ENCODE measurements around the gene RGS9. TPM values are rescaled to one million over a fixed set of nuclear protein-coding genes. Genes with fewer than 3 reads are reported as not detected.

The RGS9 gene
- 8.1 TPM for polyA plus RNA-seq (2013, experiment 1 of 2)
- 7.6 TPM for polyA plus RNA-seq (2013, experiment 2 of 2)

DNA sequence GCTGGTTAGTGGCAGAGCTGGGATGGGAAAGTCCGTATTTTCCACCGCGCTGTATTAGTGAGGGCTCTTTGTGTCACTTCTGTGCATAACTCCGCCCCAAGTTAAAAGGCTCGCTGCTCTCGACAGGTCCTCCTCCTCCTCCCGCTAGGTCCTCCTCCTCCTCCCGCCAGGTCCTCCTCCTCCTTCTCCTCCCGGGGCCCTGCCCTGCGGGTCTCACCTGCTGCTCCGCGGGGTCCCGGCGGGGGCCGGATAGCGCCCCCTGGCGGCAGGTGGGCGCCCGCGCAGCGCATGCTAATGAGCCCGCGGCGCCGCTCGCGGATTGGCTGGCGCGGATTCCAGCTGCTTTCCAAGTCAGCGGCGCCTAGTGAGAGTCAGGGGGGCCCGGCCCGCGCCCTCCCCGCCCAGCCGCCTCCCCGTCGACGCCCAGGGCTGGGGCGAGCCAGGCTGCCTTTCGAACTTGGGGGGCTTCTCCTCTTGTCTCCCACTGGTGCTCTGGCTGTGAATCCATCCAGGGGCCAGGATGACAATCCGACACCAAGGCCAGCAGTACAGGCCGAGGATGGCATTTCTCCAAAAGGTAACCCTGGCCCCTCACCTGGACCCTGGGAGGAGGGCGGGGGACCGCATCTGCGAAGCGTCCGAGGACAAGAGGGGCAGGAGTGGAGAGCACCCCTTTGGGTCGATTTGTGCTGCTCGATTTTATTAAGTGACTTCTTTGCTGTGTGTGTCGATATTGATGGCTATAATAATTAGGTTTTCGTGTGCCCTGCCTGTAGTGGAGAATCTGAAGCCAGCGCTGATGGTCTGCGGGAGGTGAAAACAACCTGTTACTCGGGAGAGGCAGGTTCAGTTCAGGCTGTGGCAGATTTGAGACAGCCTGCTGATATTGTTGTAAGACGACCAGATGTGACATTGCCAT is at the start of gene RGS9:
Gene RGS9, plus strand, starts transcription at position 350 of the 919 bp plus-strand sequence. Its CDS starts 171 bp downstream, at position 521.
- Histone ChIP-seq H4K8ac (ENCODE audit: low read depth, low read length) (no peak within 1 kb of the TSS), H3K9ac (ENCODE audit: low read depth, low read length, poor library complexity) (peak within 1 kb of the TSS; percentile 30), H2BK120ac (ENCODE audit: low read depth, low read length) (no peak within 1 kb of the TSS), H3K9me3 (replicated peaks in 1 of 2; ENCODE audit: control insufficient read depth in 2 of 2, insufficient read depth in 1 of 2, low read depth in 1 of 2, low read length in 2 of 2) (no peaks in the 10 kb centered on the region), H3K14ac (ENCODE audit: low read length) (no peak within 1 kb of the TSS), H3K27ac (replicated peaks; ENCODE audit: low read length) (no peak within 1 kb of the TSS), H3K4me3 (ENCODE audit: low read length in 2 of 2) (peak within 1 kb of the TSS; percentile 33 to 76), H3K79me1 (ENCODE audit: low read depth, low read length) (no peaks in the 10 kb centered on the region), H4K91ac (ENCODE audit: low read depth, low read length, poor library complexity) (no peak within 1 kb of the TSS), H3K23ac (ENCODE audit: low read depth, low read length, poor library complexity) (peak within 1 kb of the TSS; percentile 27), H3K4ac (ENCODE audit: low read length) (no peak within 1 kb of the TSS), H2BK5ac (ENCODE audit: low read length) (no peak within 1 kb of the TSS), H3K4me1 (ENCODE audit: control insufficient read depth in 2 of 2, insufficient read depth in 1 of 2, low read depth in 1 of 2, low read length in 2 of 2) (peaks cover 10 to 13% of the 10 kb centered on the region in 2 donors), H3K18ac (ENCODE audit: low read length) (peak within 1 kb of the TSS; percentile 67), H2AFZ (ENCODE audit: low read length) (peak within 1 kb of the TSS; percentile 88), H3K36me3 (replicated peaks in 1 of 2; ENCODE audit: control insufficient read depth in 2 of 2, insufficient read depth in 2 of 2, low read length in 2 of 2) (no peaks in the 10 kb centered on the region), H2BK15ac (ENCODE audit: low read length) (peak within 1 kb of the TSS; percentile 46), H2AK5ac (ENCODE audit: low read depth, low read length) (no peak within 1 kb of the TSS), H2BK12ac (ENCODE audit: low read length) (no peak within 1 kb of the TSS), H3K4me2 (ENCODE audit: insufficient read depth, low read length, poor library complexity, severe bottlenecking) (peak within 1 kb of the TSS; percentile 93), H3K27me3 (ENCODE audit: control insufficient read depth in 3 of 3, insufficient read depth in 3 of 3, low read depth in 1 of 3, low read length in 3 of 3) (peaks cover 0 to 25% (median 6%) of the 10 kb centered on the region in 3 experiments)
- DNase-seq (ENCODE audit: low spot score): peak; percentile 82
- no CpG with 5 or more reads among the region's 56 CpGs for WGBS, 2 donors (ENCODE audit: extremely low coverage in 2 of 2, insufficient read length in 2 of 2, insufficient replicate concordance in 1 of 2)

DNA sequence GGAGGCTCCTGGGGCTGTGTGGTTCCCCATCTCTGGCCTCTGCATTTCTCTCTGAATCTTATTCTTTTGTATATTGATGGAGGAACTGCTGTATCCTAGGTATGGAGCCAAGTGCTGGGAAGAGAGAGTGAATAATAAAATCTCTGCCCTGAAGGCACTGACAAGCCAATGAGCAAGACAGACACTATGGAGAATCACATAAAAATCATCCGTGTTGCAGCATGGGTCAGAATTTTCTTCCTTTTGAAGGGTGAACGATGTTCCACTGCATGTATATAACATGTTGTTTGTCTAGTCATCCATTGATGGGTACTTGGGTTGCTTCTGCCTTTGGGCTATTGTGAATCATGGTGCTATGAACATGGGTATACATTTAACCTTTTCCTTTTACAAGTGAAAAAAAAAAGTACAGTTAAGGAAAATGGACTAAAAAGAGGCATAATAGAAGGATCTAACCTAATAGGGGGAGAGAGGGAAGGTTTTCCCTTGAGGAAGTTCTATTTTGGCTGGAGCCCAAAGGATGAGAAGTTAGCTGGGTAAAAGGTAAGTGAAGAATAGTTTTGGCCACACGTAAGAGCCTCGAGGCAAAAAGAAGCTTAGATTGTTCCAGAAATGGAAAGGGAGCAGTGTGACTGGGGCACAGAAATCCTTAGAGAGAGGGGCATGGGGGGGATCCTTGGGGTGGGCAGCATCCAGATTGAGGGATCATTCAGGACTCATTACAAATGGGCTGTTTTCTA is 48.4 kb upstream of the RGS9 start:
- Histone ChIP-seq H3K14ac (ENCODE audit: low read length) (no peak overlapping the region), H4K91ac (ENCODE audit: low read depth, low read length, poor library complexity) (no peak overlapping the region), H3K79me1 (ENCODE audit: low read depth, low read length) (no peaks in the 10 kb centered on the region), H2AFZ (ENCODE audit: low read length) (no peak overlapping the region), H2BK120ac (ENCODE audit: low read depth, low read length) (no peak overlapping the region), H2BK15ac (ENCODE audit: low read length) (no peak overlapping the region), H3K36me3 (replicated peaks in 1 of 2; ENCODE audit: control insufficient read depth in 2 of 2, insufficient read depth in 2 of 2, low read length in 2 of 2) (no peaks in the 10 kb centered on the region), H3K27ac (replicated peaks; ENCODE audit: low read length) (no peak overlapping the region), H2BK5ac (ENCODE audit: low read length) (no peak overlapping the region), H2AK5ac (ENCODE audit: low read depth, low read length) (no peak overlapping the region), H3K4ac (ENCODE audit: low read length) (no peak overlapping the region), H3K9me3 (replicated peaks in 1 of 2; ENCODE audit: control insufficient read depth in 2 of 2, insufficient read depth in 1 of 2, low read depth in 1 of 2, low read length in 2 of 2) (no peaks in the 10 kb centered on the region), H3K23ac (ENCODE audit: low read depth, low read length, poor library complexity) (no peak overlapping the region), H3K4me1 (ENCODE audit: control insufficient read depth in 2 of 2, insufficient read depth in 1 of 2, low read depth in 1 of 2, low read length in 2 of 2) (no peaks in the 10 kb centered on the region), H3K4me3 (ENCODE audit: low read length in 2 of 2) (no peak overlapping the region), H3K27me3 (ENCODE audit: control insufficient read depth in 3 of 3, insufficient read depth in 3 of 3, low read depth in 1 of 3, low read length in 3 of 3) (peaks cover 0 to 35% (median 0%) of the 10 kb centered on the region in 3 experiments), H3K18ac (ENCODE audit: low read length) (no peak overlapping the region), H3K9ac (ENCODE audit: low read depth, low read length, poor library complexity) (no peak overlapping the region), H4K8ac (ENCODE audit: low read depth, low read length) (no peak overlapping the region), H3K4me2 (ENCODE audit: insufficient read depth, low read length, poor library complexity, severe bottlenecking) (no peak overlapping the region), H2BK12ac (ENCODE audit: low read length) (no peak overlapping the region)
- no peak for DNase-seq (ENCODE audit: low spot score)
- no CpG with 5 or more reads among the region's 4 CpGs for WGBS, 2 donors (ENCODE audit: extremely low coverage in 2 of 2, insufficient read length in 2 of 2, insufficient replicate concordance in 1 of 2)

DNA sequence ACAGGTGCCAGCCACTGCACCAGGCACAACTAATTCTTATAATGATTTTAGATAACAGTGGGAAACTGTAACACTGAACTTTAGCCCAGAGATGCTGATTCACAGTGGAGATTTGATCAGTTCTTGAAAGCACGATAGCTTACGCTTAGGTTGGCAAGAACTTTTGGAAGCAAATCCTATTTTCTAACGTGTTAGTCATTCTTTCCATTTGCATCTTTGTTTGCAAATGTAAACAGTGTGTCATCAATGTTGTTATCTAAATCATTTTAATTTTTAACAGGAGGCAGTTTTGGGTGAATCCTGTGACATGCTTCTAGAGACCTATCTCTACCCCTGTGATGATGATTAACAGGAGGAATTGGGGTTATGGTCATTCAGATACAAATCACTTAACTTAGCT is 44.9 kb upstream of the RGS9 start:
- H3K18ac ChIP-seq (ENCODE audit: low read length): no peak overlapping the region
- H4K8ac ChIP-seq (ENCODE audit: low read depth, low read length): no peak overlapping the region
- H3K27ac ChIP-seq (replicated peaks; ENCODE audit: low read length): no peak overlapping the region
- H2AK5ac ChIP-seq (ENCODE audit: low read depth, low read length): no peak overlapping the region
- no peak overlapping the region for H4K91ac ChIP-seq (ENCODE audit: low read depth, low read length, poor library complexity)
- H3K23ac ChIP-seq (ENCODE audit: low read depth, low read length, poor library complexity): no peak overlapping the region
- H3K9me3 ChIP-seq (replicated peaks in 1 of 2; ENCODE audit: control insufficient read depth in 2 of 2, insufficient read depth in 1 of 2, low read depth in 1 of 2, low read length in 2 of 2): no peaks in the 10 kb centered on the region
- H2BK120ac ChIP-seq (ENCODE audit: low read depth, low read length): no peak overlapping the region
- no peak overlapping the region for H2AFZ ChIP-seq (ENCODE audit: low read length)
- no peak overlapping the region for H3K14ac ChIP-seq (ENCODE audit: low read length)
- no CpG with 5 or more reads among the region's 3 CpGs for WGBS, 2 donors (ENCODE audit: extremely low coverage in 2 of 2, insufficient read length in 2 of 2, insufficient replicate concordance in 1 of 2)
- no peak overlapping the region for H3K4me3 ChIP-seq (ENCODE audit: low read length in 2 of 2)
- no peaks in the 10 kb centered on the region for H3K79me1 ChIP-seq (ENCODE audit: low read depth, low read length)
- H2BK15ac ChIP-seq (ENCODE audit: low read length): no peak overlapping the region
- no peak for DNase-seq (ENCODE audit: low spot score)
- no peaks in the 10 kb centered on the region for H3K36me3 ChIP-seq (replicated peaks in 1 of 2; ENCODE audit: control insufficient read depth in 2 of 2, insufficient read depth in 2 of 2, low read length in 2 of 2)
- H3K4me2 ChIP-seq (ENCODE audit: insufficient read depth, low read length, poor library complexity, severe bottlenecking): no peak overlapping the region
- peaks cover 0 to 29% (median 0%) of the 10 kb centered on the region in 3 experiments for H3K27me3 ChIP-seq (ENCODE audit: control insufficient read depth in 3 of 3, insufficient read depth in 3 of 3, low read depth in 1 of 3, low read length in 3 of 3)
- no peak overlapping the region for H2BK12ac ChIP-seq (ENCODE audit: low read length)
- no peak overlapping the region for H3K4ac ChIP-seq (ENCODE audit: low read length)
- H2BK5ac ChIP-seq (ENCODE audit: low read length): no peak overlapping the region
- no peaks in the 10 kb centered on the region for H3K4me1 ChIP-seq (ENCODE audit: control insufficient read depth in 2 of 2, insufficient read depth in 1 of 2, low read depth in 1 of 2, low read length in 2 of 2)
- no peak overlapping the region for H3K9ac ChIP-seq (ENCODE audit: low read depth, low read length, poor library complexity)

Data from neuronal stem cell (in vitro differentiated cells).